Forelimb muscle (tissue), 1 donor: ENCODE results near the gene ZDHHC21. TPM values are rescaled to one million over a fixed set of nuclear protein-coding genes. Genes with fewer than 3 reads are reported as not detected.
"Not testable (repeated sequence)": the region's sequence is repeated elsewhere in the genome, so short reads cannot be mapped to it uniquely, and the experiment has no call there.

Source experiments
- DNase-seq: peaks from one replicate; pipeline ENCODE4 v3.0.0-alpha.2; 2013; ENCODE audit warnings: low read depth
- polyA plus RNA-seq: library from polyadenylated mRNA; unstranded; fragments of 120-200 nt; gene quantifications from one replicate; pipeline ENCODE4 v1.2.1, GENCODE V29; 2013; ENCODE audit not compliant: insufficient read length

Gene ZDHHC21
- polyA plus RNA-seq, 1 donor = 13.9 TPM

- no peak for DNase-seq
Observed at GRCh38 chr9:14686168-14686567, 7.1 kb downstream of the ZDHHC21 start.

- DNase-seq = not testable (repeated sequence)
Observed at GRCh38 chr9:14682616-14683015, 10.6 kb downstream of the ZDHHC21 start.

- no peak for DNase-seq
Observed at GRCh38 chr9:14678776-14679175, 14.5 kb downstream of the ZDHHC21 start.

- DNase-seq = no peak
Observed at GRCh38 chr9:14677872-14678271, 15.4 kb downstream of the ZDHHC21 start.

GRCh38 chr9:14677396-14677795 is 15.8 kb downstream of the ZDHHC21 start:
- DNase-seq = no peak

GRCh38 chr9:14674630-14675029 is 18.6 kb downstream of the ZDHHC21 start:
- DNase-seq = no peak

GRCh38 chr9:14671377-14671776 is 21.9 kb downstream of the ZDHHC21 start:
- DNase-seq = no peak

GRCh38 chr9:14670718-14671117 is 22.5 kb downstream of the ZDHHC21 start:
- DNase-seq = no peak

- not testable (repeated sequence) for DNase-seq
Observed at GRCh38 chr9:14664022-14664421, 29.2 kb downstream of the ZDHHC21 start.

GRCh38 chr9:14662060-14662453 is 31.2 kb downstream of the ZDHHC21 start:
- no peak for DNase-seq

- DNase-seq = peak; percentile 20
Observed at GRCh38 chr9:14661421-14662059, 31.7 kb downstream of the ZDHHC21 start.

GRCh38 chr9:14660721-14661120 is 32.5 kb downstream of the ZDHHC21 start:
- DNase-seq = no peak

GRCh38 chr9:14654932-14655331 is 38.3 kb downstream of the ZDHHC21 start:
- no peak for DNase-seq

- DNase-seq = no peak
Observed at GRCh38 chr9:14653511-14653910, 39.7 kb downstream of the ZDHHC21 start.

GRCh38 chr9:14652729-14653377 is 40.4 kb downstream of the ZDHHC21 start:
- DNase-seq = no peak

GRCh38 chr9:14650596-14650995 is 42.6 kb downstream of the ZDHHC21 start:
- no peak for DNase-seq

GRCh38 chr9:14645648-14646047 is 47.6 kb downstream of the ZDHHC21 start:
- DNase-seq = no peak

- DNase-seq = no peak
Observed at GRCh38 chr9:14640967-14641366, 52.3 kb downstream of the ZDHHC21 start.

GRCh38 chr9:14640294-14640693 is 52.9 kb downstream of the ZDHHC21 start:
- DNase-seq = no peak

GRCh38 chr9:14633906-14634565 is 59.2 kb downstream of the ZDHHC21 start:
- no peak for DNase-seq

- DNase-seq = no peak
Observed at GRCh38 chr9:14633148-14633547, 60.1 kb downstream of the ZDHHC21 start.

GRCh38 chr9:14627513-14627912 is 65.7 kb downstream of the ZDHHC21 start:
- DNase-seq = no peak

- DNase-seq = no peak
Observed at GRCh38 chr9:14618836-14619420, 74.3 kb downstream of the ZDHHC21 start.
